SK-N-SH treated with all-trans-retinoic acid at 6 μM for 48 hours (cell line): ENCODE results near the gene LPP.

Experiments used
- ARNTL ChIP-seq: fragments of 450-650 bp; formaldehyde crosslinking; IDR thresholded peaks from 2 replicates; pipeline ENCODE4 v1.5.0; 2020; ENCODE audit warnings: low read depth, mild to moderate bottlenecking, moderate library complexity, borderline replicate concordance
- CSDC2 ChIP-seq: fragments of 250-450 bp; sonication (Bioruptor Pico); IDR thresholded peaks from 2 replicates; pipeline ENCODE4 v1.5.0; 2020; ENCODE audit warnings: mild to moderate bottlenecking, moderate library complexity
- ESRRG ChIP-seq: fragments of 250-450 bp; sonication (Bioruptor Pico); IDR thresholded peaks from 2 replicates; pipeline ENCODE4 v1.6.1; 2021; ENCODE audit warnings: mild to moderate bottlenecking
- GLIS3 ChIP-seq: fragments of 250-450 bp; sonication (Bioruptor Pico); IDR thresholded peaks from 2 replicates; pipeline ENCODE4 v1.5.0; 2020; ENCODE audit warnings: mild to moderate bottlenecking, moderate library complexity
- OSR1 ChIP-seq: fragments of 250-450 bp; sonication (Bioruptor Pico); IDR thresholded peaks from 2 replicates; pipeline ENCODE4 v1.8.0; 2022; ENCODE audit warnings: moderate library complexity, mild to moderate bottlenecking, inconsistent platforms
- PPARA ChIP-seq: fragments of 250-450 bp; sonication (Bioruptor Pico); IDR thresholded peaks from 2 replicates; pipeline ENCODE4 v1.5.0; 2020; ENCODE audit warnings: mild to moderate bottlenecking, borderline replicate concordance
- RARB ChIP-seq: fragments of 250-450 bp; sonication (Bioruptor Pico); IDR thresholded peaks from 2 replicates; pipeline ENCODE4 v1.8.0; 2021; ENCODE audit warnings: mild to moderate bottlenecking, moderate library complexity
- SNAI2 ChIP-seq: fragments of 250-450 bp; sonication (Bioruptor Pico); IDR thresholded peaks from 2 replicates; pipeline ENCODE4 v1.5.0; 2020; ENCODE audit warnings: mild to moderate bottlenecking, moderate library complexity
- TOX ChIP-seq: fragments of 250-450 bp; sonication (Bioruptor Pico); IDR thresholded peaks from 2 replicates; pipeline ENCODE4 v1.8.0; 2021; ENCODE audit warnings: mild to moderate bottlenecking, moderate library complexity, borderline replicate concordance
- ZFP3 ChIP-seq: fragments of 250-450 bp; sonication (Bioruptor Pico); IDR thresholded peaks from 2 replicates; pipeline ENCODE4 v1.5.0; 2020; ENCODE audit warnings: mild to moderate bottlenecking, moderate library complexity
- ZNF8 ChIP-seq: fragments of 450-650 bp; formaldehyde crosslinking; IDR thresholded peaks from 2 replicates; pipeline ENCODE4 v1.5.0; 2020; ENCODE audit warnings: mild to moderate bottlenecking, moderate library complexity
- TF ChIP-seq, protein P1 (sequence below): fragments of 250-450 bp; sonication (Bioruptor Pico); IDR thresholded peaks from 2 replicates; pipeline ENCODE4 v1.8.0; 2020; ENCODE audit warnings: mild to moderate bottlenecking, moderate library complexity, borderline replicate concordance
- TF ChIP-seq, protein P2 (sequence below): fragments of 250-450 bp; sonication (Bioruptor Pico); IDR thresholded peaks from 2 replicates; pipeline ENCODE4 v1.5.1; 2021; ENCODE audit warnings: mild to moderate bottlenecking, moderate library complexity
- TF ChIP-seq, protein P3 (sequence below): fragments of 250-450 bp; sonication (Bioruptor Pico); IDR thresholded peaks from 2 replicates; pipeline ENCODE4 v1.5.0; 2020; ENCODE audit warnings: mild to moderate bottlenecking, moderate library complexity

DNA sequence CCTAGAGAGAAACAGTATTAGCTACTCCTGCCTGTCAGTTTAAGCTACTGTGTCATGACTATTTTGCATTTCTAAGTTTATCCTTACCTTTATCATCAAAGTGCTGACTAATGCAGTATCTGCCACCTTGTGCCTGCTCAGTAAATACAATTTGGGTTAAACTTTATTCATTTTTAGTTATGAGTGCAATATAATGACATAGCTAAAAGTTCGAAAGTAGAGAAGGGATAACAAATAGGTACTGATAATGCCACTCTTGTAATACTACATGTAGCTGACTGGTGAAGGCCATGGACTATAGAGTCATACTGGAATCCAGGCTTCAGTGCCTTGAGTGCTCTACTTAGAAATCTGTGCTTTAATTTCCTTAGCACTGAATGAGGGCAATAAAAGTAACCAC lies 537.0 kb downstream of the LPP start:
- no peak for TF ChIP-seq ARNTL
- TF ChIP-seq, protein P1, sequence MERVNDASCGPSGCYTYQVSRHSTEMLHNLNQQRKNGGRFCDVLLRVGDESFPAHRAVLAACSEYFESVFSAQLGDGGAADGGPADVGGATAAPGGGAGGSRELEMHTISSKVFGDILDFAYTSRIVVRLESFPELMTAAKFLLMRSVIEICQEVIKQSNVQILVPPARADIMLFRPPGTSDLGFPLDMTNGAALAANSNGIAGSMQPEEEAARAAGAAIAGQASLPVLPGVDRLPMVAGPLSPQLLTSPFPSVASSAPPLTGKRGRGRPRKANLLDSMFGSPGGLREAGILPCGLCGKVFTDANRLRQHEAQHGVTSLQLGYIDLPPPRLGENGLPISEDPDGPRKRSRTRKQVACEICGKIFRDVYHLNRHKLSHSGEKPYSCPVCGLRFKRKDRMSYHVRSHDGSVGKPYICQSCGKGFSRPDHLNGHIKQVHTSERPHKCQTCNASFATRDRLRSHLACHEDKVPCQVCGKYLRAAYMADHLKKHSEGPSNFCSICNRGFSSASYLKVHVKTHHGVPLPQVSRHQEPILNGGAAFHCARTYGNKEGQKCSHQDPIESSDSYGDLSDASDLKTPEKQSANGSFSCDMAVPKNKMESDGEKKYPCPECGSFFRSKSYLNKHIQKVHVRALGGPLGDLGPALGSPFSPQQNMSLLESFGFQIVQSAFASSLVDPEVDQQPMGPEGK, result no peak
- no peak for TF ChIP-seq RARB
- TF ChIP-seq ESRRG (CRISPR knock-in tag), result no peak
- no peak for TF ChIP-seq ZFP3
- no peak for TF ChIP-seq CSDC2 (CRISPR knock-in tag)
- TF ChIP-seq PPARA (CRISPR knock-in tag), result no peak
- TF ChIP-seq, protein P2, sequence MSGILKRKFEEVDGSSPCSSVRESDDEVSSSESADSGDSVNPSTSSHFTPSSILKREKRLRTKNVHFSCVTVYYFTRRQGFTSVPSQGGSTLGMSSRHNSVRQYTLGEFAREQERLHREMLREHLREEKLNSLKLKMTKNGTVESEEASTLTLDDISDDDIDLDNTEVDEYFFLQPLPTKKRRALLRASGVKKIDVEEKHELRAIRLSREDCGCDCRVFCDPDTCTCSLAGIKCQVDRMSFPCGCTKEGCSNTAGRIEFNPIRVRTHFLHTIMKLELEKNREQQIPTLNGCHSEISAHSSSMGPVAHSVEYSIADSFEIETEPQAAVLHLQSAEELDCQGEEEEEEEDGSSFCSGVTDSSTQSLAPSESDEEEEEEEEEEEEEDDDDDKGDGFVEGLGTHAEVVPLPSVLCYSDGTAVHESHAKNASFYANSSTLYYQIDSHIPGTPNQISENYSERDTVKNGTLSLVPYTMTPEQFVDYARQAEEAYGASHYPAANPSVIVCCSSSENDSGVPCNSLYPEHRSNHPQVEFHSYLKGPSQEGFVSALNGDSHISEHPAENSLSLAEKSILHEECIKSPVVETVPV (CRISPR knock-in tag), result no peak
- TF ChIP-seq GLIS3 (CRISPR knock-in tag), result no peak
- TF ChIP-seq TOX (CRISPR knock-in tag), result no peak
- TF ChIP-seq, protein P3, sequence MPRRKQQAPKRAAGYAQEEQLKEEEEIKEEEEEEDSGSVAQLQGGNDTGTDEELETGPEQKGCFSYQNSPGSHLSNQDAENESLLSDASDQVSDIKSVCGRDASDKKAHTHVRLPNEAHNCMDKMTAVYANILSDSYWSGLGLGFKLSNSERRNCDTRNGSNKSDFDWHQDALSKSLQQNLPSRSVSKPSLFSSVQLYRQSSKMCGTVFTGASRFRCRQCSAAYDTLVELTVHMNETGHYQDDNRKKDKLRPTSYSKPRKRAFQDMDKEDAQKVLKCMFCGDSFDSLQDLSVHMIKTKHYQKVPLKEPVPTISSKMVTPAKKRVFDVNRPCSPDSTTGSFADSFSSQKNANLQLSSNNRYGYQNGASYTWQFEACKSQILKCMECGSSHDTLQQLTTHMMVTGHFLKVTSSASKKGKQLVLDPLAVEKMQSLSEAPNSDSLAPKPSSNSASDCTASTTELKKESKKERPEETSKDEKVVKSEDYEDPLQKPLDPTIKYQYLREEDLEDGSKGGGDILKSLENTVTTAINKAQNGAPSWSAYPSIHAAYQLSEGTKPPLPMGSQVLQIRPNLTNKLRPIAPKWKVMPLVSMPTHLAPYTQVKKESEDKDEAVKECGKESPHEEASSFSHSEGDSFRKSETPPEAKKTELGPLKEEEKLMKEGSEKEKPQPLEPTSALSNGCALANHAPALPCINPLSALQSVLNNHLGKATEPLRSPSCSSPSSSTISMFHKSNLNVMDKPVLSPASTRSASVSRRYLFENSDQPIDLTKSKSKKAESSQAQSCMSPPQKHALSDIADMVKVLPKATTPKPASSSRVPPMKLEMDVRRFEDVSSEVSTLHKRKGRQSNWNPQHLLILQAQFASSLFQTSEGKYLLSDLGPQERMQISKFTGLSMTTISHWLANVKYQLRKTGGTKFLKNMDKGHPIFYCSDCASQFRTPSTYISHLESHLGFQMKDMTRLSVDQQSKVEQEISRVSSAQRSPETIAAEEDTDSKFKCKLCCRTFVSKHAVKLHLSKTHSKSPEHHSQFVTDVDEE (CRISPR knock-in tag), result no peak
- no peak for TF ChIP-seq OSR1 (CRISPR knock-in tag)
- TF ChIP-seq ZNF8, result no peak
- no peak for TF ChIP-seq SNAI2 (CRISPR knock-in tag)
